ENCODE results near the gene ALDH3A2.

The ALDH3A2 gene

DNA sequence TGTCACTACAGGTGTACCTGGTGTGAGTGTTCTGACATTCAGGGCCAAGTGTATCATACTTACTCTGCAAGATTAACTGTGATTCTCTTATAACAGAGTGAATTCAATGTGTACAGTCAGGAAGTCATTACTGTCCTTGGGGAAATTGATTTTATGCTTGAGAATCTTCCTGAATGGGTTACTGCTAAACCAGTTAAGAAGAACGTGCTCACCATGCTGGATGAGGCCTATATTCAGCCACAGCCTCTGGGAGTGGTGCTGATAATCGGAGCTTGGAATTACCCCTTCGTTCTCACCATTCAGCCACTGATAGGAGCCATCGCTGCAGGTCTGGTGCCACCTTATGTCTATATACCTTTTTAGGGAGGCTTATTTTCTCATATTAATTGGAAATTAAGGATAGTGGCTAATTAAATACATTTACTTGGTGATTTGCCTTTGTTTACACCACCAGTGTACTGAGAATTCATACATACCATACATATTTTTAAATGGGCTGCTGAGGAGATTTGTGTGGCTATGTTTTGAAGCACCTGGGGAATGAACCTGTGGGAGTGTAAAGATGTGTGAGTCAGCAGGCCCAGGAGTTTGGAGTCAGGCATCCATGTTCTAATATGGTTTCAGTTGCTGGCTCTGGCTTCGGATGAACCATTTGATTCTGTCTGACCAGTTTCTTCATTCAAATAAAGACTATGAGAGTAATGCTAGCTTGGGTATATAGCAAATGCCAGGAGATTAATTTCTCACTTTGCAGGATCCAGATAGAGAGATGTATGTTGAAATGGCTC is 3.1 kb downstream of the ALDH3A2 start:
- no peak overlapping the region for H3K27ac ChIP-seq (ENCODE audit: low read depth, low read length, severe bottlenecking)
- H3K4me1 ChIP-seq (ENCODE audit: control insufficient read depth, insufficient read depth, low read length, poor library complexity, severe bottlenecking), result peaks cover 12% of the 10 kb centered on the region
- WGBS, 2 experiments (ENCODE audit: insufficient coverage in 2 of 2), result 78 to 83% methylated on average over 2 to 3 of the region's 5 CpGs
- peaks cover 23% of the 10 kb centered on the region for H3K36me3 ChIP-seq (ENCODE audit: control insufficient read depth, insufficient read depth, low read length)
- no peak overlapping the region for H3K4me3 ChIP-seq (ENCODE audit: extremely low read depth, insufficient read depth, low read length, poor library complexity, severe bottlenecking)
- H3K9me3 ChIP-seq (ENCODE audit: control insufficient read depth, low read length), result peaks cover 7% of the 10 kb centered on the region

DNA sequence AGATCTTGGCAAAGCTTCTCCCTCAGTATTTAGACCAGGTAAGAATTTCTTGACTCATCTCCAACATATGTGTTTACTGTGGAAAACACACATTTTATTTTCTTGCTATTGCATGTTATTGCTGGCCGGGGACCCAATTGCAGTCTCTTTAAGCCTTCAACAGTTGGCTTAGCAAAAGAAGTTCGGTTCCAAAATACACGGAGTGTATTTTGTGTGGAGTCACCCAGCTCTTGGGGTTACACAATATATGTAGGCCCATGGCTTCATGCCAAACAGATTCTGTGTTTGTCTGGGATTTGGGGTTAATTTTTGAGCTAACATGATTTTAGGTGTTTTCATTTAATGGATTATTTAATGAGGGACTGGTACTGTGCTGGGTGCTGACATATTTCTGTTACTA is 4.0 kb downstream of the ALDH3A2 start:
- 93 to 97% methylated on average over 3 of the region's 3 CpGs for WGBS, 2 experiments (ENCODE audit: insufficient coverage in 2 of 2)

DNA sequence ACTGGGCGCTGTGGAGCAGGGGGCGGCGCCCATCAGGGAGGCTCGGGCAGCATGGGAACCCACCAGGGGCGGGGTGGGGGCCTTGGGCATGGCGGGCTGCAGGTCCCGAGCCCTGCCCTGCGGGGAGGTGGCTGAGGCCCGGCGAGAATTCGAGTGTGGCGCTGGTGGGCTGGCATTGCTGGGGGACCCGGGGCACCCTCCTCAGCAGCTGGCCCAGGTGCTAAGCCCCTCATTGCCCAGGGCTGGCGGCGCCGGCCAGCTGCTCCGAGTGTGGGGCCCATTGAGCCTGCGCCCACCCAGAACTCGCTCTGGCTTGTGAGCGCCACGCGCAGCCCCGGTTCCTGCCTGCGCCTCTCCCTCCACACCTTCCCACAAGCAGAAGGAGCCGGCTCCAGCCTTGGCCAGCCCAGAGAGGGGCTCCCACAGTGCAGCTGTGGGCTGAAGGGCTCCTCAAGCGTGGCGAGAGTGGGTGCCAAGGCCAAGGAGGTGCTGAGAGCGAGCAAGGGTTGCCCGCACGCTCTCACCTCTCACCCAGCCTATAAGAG is 5.9 kb downstream of the ALDH3A2 start:
- no peaks in the 10 kb centered on the region for H3K4me1 ChIP-seq (ENCODE audit: control insufficient read depth, insufficient read depth, low read length, poor library complexity, severe bottlenecking)
- 95 to 96% methylated on average over 24 to 26 of the region's 30 CpGs for WGBS, 2 experiments (ENCODE audit: insufficient coverage in 2 of 2)
- H3K36me3 ChIP-seq (ENCODE audit: control insufficient read depth, insufficient read depth, low read length), result peaks cover 23% of the 10 kb centered on the region
- no peak overlapping the region for H3K4me3 ChIP-seq (ENCODE audit: extremely low read depth, insufficient read depth, low read length, poor library complexity, severe bottlenecking)
- H3K9me3 ChIP-seq (ENCODE audit: control insufficient read depth, low read length), result peaks cover 7% of the 10 kb centered on the region
- H3K27ac ChIP-seq (ENCODE audit: low read depth, low read length, severe bottlenecking), result no peak overlapping the region

More for the DNA sequence above, 4.0 kb downstream of the ALDH3A2 start:
- peaks cover 7% of the 10 kb centered on the region for H3K9me3 ChIP-seq (ENCODE audit: control insufficient read depth, low read length)
- peaks cover 2% of the 10 kb centered on the region for H3K4me1 ChIP-seq (ENCODE audit: control insufficient read depth, insufficient read depth, low read length, poor library complexity, severe bottlenecking)
- peaks cover 23% of the 10 kb centered on the region for H3K36me3 ChIP-seq (ENCODE audit: control insufficient read depth, insufficient read depth, low read length)
- no peak overlapping the region for H3K27ac ChIP-seq (ENCODE audit: low read depth, low read length, severe bottlenecking)
- no peak overlapping the region for H3K4me3 ChIP-seq (ENCODE audit: extremely low read depth, insufficient read depth, low read length, poor library complexity, severe bottlenecking)

DNA sequence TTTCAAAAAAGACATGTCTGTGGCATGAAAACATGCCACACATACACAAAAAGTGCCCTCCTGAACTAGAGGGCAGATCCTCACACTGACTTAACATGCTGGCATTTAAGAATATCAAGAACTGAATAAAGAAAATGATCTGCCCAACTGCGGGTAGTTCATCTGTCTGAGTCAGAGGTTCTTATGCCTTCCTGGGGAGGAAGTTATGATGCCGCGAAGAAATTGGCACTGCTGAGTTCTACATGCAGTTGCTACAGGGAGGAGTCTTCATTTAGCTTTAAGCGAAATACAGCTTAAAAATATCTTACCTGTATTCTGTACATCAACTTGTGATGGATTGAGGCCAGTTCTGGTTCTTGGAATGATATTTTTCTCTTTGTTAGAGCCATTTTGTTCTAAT is 6.3 kb downstream of the ALDH3A2 start:
- H3K4me1 ChIP-seq (ENCODE audit: control insufficient read depth, insufficient read depth, low read length, poor library complexity, severe bottlenecking), result no peaks in the 10 kb centered on the region
- whole genome bisulfite sequencing, 2 experiments (ENCODE audit: insufficient coverage in 2 of 2), result 100% methylated on average over 3 to 4 of the region's 4 CpGs
- H3K27ac ChIP-seq (ENCODE audit: low read depth, low read length, severe bottlenecking), result no peak overlapping the region
- peaks cover 7% of the 10 kb centered on the region for H3K9me3 ChIP-seq (ENCODE audit: control insufficient read depth, low read length)
- peaks cover 23% of the 10 kb centered on the region for H3K36me3 ChIP-seq (ENCODE audit: control insufficient read depth, insufficient read depth, low read length)
- no peak overlapping the region for H3K4me3 ChIP-seq (ENCODE audit: extremely low read depth, insufficient read depth, low read length, poor library complexity, severe bottlenecking)

DNA sequence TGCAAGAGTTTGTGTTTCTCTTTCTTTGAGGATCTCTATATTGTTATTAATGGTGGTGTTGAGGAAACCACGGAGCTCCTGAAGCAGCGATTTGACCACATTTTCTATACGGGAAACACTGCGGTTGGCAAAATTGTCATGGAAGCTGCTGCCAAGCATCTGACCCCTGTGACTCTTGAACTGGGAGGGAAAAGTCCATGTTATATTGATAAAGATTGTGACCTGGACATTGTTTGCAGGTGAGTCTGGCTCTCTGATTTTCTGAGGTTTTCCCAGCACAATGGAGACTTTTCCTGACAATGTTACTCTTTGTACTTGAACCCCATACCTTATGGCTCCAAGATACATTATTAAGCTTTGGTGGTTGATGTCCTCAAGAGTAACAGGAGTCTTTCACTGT is 7.8 kb downstream of the ALDH3A2 start:
- H3K27ac ChIP-seq (ENCODE audit: low read depth, low read length, severe bottlenecking), result no peak overlapping the region
- peaks cover 7% of the 10 kb centered on the region for H3K9me3 ChIP-seq (ENCODE audit: control insufficient read depth, low read length)
- peaks cover 23% of the 10 kb centered on the region for H3K36me3 ChIP-seq (ENCODE audit: control insufficient read depth, insufficient read depth, low read length)
- H3K4me3 ChIP-seq (ENCODE audit: extremely low read depth, insufficient read depth, low read length, poor library complexity, severe bottlenecking), result no peak overlapping the region
- H3K4me1 ChIP-seq (ENCODE audit: control insufficient read depth, insufficient read depth, low read length, poor library complexity, severe bottlenecking), result no peaks in the 10 kb centered on the region
- 90 to 96% methylated on average over 4 of the region's 4 CpGs for WGBS, 2 experiments (ENCODE audit: insufficient coverage in 2 of 2)

DNA sequence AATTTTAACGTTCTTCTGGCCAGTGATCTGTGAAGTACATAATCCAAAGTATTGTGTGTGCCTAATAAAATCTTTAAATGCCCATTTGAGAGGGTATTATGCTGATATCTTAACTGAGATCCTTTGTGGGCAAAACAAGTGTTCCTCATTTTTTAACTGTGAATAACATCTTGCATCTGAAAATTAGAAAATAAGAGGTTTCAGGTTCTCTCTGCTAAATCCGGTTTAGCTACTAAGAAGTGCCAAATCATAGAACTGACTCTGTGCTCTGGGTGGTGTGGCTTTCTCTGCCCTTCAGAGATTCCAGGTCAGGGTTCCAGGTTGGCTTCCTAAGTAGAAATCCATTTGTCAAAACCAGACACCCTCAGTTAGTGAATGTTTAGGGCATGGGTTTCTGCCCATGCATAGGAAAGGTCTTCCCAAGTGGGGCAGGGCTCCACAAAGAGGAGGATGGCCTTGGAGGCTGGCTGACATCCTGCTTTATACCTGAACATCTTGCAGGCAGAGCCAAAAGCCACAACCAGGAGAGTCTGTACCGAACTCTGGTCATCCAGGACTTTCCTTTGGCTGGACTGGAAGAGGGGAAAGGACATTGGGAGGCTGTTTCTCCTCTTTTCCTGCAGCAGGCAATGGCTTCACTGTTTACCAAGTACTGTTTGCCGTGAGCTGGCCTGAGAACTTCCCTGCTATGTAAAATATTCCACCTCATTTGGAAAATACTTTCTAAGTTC is 8.5 kb downstream of the ALDH3A2 start:
- Histone ChIP-seq H3K36me3 (ENCODE audit: control insufficient read depth, insufficient read depth, low read length) (peaks cover 25% of the 10 kb centered on the region), H3K4me3 (ENCODE audit: extremely low read depth, insufficient read depth, low read length, poor library complexity, severe bottlenecking) (no peak overlapping the region), H3K9me3 (ENCODE audit: control insufficient read depth, low read length) (peaks cover 7% of the 10 kb centered on the region), H3K27ac (ENCODE audit: low read depth, low read length, severe bottlenecking) (no peak overlapping the region), H3K4me1 (ENCODE audit: control insufficient read depth, insufficient read depth, low read length, poor library complexity, severe bottlenecking) (no peaks in the 10 kb centered on the region)
- WGBS, 2 experiments (ENCODE audit: insufficient coverage in 2 of 2), result 84 to 93% methylated on average over 2 to 3 of the region's 4 CpGs

DNA sequence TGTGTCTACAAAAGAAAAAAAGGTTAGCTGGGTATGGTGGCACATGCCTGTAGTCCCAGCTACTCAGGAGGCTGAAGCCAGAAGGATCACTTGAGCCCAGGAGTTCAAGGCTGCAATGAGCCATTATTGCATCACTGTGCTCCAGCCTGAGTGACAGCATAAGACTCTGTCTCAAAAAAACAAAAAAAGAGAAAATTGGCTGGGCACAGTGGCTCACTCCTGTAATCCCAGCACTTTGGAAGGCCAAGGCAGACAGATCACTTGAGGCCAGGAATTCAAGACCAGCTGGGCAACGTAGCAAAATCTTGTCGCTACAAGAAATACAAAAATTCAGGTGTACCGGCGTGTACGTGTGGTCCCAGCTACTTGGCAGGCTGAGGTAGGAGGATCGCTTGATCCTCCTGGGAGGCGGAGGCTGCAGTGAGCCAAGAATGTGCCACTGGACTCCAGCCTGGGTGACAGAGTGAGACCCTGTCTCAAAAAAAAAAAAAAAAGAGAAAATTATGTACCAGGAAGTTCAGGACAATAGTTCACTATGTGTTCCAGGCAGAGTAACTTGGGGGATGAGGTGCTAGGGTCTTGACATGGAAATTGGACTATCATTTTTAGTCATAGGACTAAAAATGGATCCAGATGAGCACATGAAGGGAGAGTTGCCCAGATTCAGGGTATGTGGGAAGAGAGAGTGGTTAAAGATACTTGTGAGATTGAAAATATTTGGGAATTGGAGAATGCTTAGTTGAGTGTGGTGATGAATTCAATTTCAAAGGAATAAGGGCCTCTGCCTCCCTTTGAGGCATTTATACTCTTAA is 11.0 kb downstream of the ALDH3A2 start:
- H3K4me1 ChIP-seq (ENCODE audit: control insufficient read depth, insufficient read depth, low read length, poor library complexity, severe bottlenecking), result no peaks in the 10 kb centered on the region
- WGBS, 2 experiments (ENCODE audit: insufficient coverage in 2 of 2), result 95 to 99% methylated on average over 5 to 7 of the region's 7 CpGs
- H3K9me3 ChIP-seq (ENCODE audit: control insufficient read depth, low read length), result peaks cover 7% of the 10 kb centered on the region
- H3K4me3 ChIP-seq (ENCODE audit: extremely low read depth, insufficient read depth, low read length, poor library complexity, severe bottlenecking), result no peak overlapping the region
- no peak overlapping the region for H3K27ac ChIP-seq (ENCODE audit: low read depth, low read length, severe bottlenecking)
- peaks cover 22% of the 10 kb centered on the region for H3K36me3 ChIP-seq (ENCODE audit: control insufficient read depth, insufficient read depth, low read length)

DNA sequence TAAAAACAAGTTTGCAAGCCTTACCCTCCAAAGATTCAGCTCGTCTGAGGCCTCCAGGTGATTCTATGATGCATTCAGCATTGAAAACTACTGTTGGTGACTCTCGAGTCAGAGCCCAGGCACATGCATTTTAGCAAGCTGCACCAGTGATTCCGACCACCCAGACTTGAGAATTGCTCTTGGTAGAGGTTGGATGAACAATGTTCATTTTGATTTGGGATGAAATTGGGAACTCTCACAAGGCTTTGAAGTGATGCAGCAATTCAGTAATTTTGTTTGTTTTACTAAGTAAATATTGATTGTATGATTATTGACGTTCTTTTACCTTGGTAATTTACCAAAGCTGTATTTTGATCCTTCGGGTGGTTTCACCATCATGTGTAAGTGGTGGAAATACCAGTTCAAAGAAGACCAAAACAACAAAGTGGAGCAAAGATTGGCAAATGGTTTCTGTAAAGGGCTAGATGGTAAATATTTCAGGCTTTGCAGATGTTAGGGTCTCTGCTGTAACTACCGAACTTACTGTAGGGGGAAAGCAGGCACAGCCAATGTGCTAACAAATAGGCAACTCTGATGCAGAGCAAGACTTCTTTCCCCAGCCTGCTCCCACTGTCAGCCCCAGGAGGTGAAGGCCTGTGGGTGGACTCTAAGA is 11.8 kb downstream of the ALDH3A2 start:
- no peak overlapping the region for H3K4me3 ChIP-seq (ENCODE audit: extremely low read depth, insufficient read depth, low read length, poor library complexity, severe bottlenecking)
- 85 to 94% methylated on average over 5 to 6 of the region's 6 CpGs for WGBS, 2 experiments (ENCODE audit: insufficient coverage in 2 of 2)
- no peak overlapping the region for H3K27ac ChIP-seq (ENCODE audit: low read depth, low read length, severe bottlenecking)
- no peaks in the 10 kb centered on the region for H3K4me1 ChIP-seq (ENCODE audit: control insufficient read depth, insufficient read depth, low read length, poor library complexity, severe bottlenecking)
- no peaks in the 10 kb centered on the region for H3K9me3 ChIP-seq (ENCODE audit: control insufficient read depth, low read length)
- H3K36me3 ChIP-seq (ENCODE audit: control insufficient read depth, insufficient read depth, low read length), result peaks cover 20% of the 10 kb centered on the region

DNA sequence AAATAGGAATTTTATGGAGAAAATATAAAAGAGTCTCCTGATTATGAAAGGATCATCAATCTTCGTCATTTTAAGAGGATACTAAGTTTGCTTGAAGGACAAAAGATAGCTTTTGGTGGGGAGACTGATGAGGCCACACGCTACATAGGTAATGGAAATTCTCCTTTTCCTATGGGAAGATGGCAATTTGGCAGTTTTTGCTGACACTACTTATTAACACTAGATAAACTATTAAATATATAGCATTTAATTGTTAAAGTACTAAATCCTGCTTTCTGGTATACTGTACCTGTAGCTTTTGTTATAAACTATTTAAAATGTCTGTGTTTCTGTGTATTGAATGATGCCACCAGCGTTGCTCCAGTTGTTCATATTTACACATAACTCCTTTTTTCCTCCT is 12.6 kb downstream of the ALDH3A2 start:
- no peaks in the 10 kb centered on the region for H3K9me3 ChIP-seq (ENCODE audit: control insufficient read depth, low read length)
- peaks cover 15% of the 10 kb centered on the region for H3K36me3 ChIP-seq (ENCODE audit: control insufficient read depth, insufficient read depth, low read length)
- H3K4me1 ChIP-seq (ENCODE audit: control insufficient read depth, insufficient read depth, low read length, poor library complexity, severe bottlenecking), result no peaks in the 10 kb centered on the region
- no peak overlapping the region for H3K4me3 ChIP-seq (ENCODE audit: extremely low read depth, insufficient read depth, low read length, poor library complexity, severe bottlenecking)
- no peak overlapping the region for H3K27ac ChIP-seq (ENCODE audit: low read depth, low read length, severe bottlenecking)
- no CpG with 5 or more reads among the region's 3 CpGs for WGBS, 2 experiments (ENCODE audit: insufficient coverage in 2 of 2)

DNA sequence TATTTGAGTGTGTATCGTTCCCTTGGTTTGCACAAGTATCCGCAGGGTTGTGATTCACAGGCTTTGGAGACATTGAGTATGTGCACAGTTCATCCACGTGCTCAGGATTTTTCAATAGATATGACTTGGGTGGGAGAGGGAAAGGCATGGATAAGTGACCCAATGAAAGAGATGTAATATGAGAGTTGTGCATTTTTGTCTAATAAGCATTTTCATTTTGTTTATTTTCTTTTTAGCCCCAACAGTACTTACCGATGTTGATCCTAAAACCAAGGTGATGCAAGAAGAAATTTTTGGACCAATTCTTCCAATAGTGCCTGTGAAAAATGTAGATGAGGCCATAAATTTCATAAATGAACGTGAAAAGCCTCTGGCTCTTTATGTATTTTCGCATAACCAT is 14.5 kb downstream of the ALDH3A2 start:
- H3K4me1 ChIP-seq (ENCODE audit: control insufficient read depth, insufficient read depth, low read length, poor library complexity, severe bottlenecking), result no peaks in the 10 kb centered on the region
- H3K27ac ChIP-seq (ENCODE audit: low read depth, low read length, severe bottlenecking), result no peak overlapping the region
- no peaks in the 10 kb centered on the region for H3K9me3 ChIP-seq (ENCODE audit: control insufficient read depth, low read length)
- H3K4me3 ChIP-seq (ENCODE audit: extremely low read depth, insufficient read depth, low read length, poor library complexity, severe bottlenecking), result no peak overlapping the region
- WGBS, 2 experiments (ENCODE audit: insufficient coverage in 2 of 2), result 91 to 96% methylated on average over 5 of the region's 6 CpGs
- peaks cover 14% of the 10 kb centered on the region for H3K36me3 ChIP-seq (ENCODE audit: control insufficient read depth, insufficient read depth, low read length)

Data from mesodermal cell (in vitro differentiated cells).